ENCODE measurements around the gene KARS1.

GRCh38 chr16:75682308-75682707 is 34.8 kb upstream of the KARS1 start:
- TF ChIP-seq CTCF (conservative IDR thresholded peaks at IDR 0.05), result no peak
- TF ChIP-seq ZFX (IDR thresholded peaks at IDR 0.05), result no peak
